Endothelial cell of umbilical vein (primary cell): Measurements from ENCODE around the gene RNF19B. TPM values are rescaled to one million over a fixed set of nuclear protein-coding genes. Genes with fewer than 3 reads are reported as not detected.

Source experiments
- BruUV-seq: library from RNA; stranded (reverse); fragments of 400-500 nt; replicated peaks from 2 replicates; lab custom pipeline; 2021; lab: Mats Ljungman, UMichigan
- CTCF ChIA-PET: fragments of 300-600, 350-600 bp; sonication (Branson Sonifier 250); formaldehyde crosslinking; loops from one replicate; lab custom pipeline; 2021; ENCODE audit warnings: antibody characterized with exemption, inconsistent platforms; lab: Charles Lee
- POLR2A ChIA-PET: fragments of 300-600, 350-600 bp; sonication (Branson Sonifier 250); formaldehyde crosslinking; loops from one replicate; lab custom pipeline; 2021; ENCODE audit warnings: antibody characterized with exemption, inconsistent platforms; lab: Charles Lee
- DNase-seq: peaks from one replicate; pipeline ENCODE4 v3.0.0-alpha.2; 2011; ENCODE audit warnings: low read depth, low spot score
- FAIRE-seq: peaks from 2 replicates; lab custom pipeline; 2011; peaks lifted over from hg19 to GRCh38; lab: Jason Lieb, UNC
- H2AFZ ChIP-seq: 2 replicates; pipeline ENCODE4 v1.6.0; 2012; ENCODE audit warnings: low read depth, low read length, control low read depth, inconsistent platforms
- H3K27ac ChIP-seq: 2 replicates; pipeline ENCODE4 v1.5.1; 2011; ENCODE audit warnings: low read depth, mild to moderate bottlenecking, control low read depth, low read length, moderate library complexity; ENCODE audit not compliant: insufficient read depth
- H3K27me3 ChIP-seq, 2 experiments: 2 replicates each; pipeline versions ENCODE4 v1.6.0 to v1.6.1; 2011; ENCODE audit warnings: low read length in 2 of 2, mixed read lengths in 1 of 2; ENCODE audit not compliant: control insufficient read depth in 2 of 2, insufficient read depth in 2 of 2
- H3K36me3 ChIP-seq, 2 experiments: 2 replicates in 1 of 2; 3 replicates in 1 of 2; pipeline ENCODE4 v1.5.1; 2011; ENCODE audit warnings: low read length in 2 of 2, mild to moderate bottlenecking in 1 of 2, moderate library complexity in 1 of 2; ENCODE audit not compliant: control insufficient read depth in 2 of 2, insufficient read depth in 2 of 2; ENCODE audit errors: extremely low read depth in 1 of 2
- H3K4me1 ChIP-seq: 3 replicates; pipeline ENCODE4 v1.5.1; 2011; ENCODE audit warnings: mild to moderate bottlenecking, low read length; ENCODE audit not compliant: control insufficient read depth, insufficient read depth; ENCODE audit errors: extremely low read depth
- H3K4me2 ChIP-seq: 2 replicates; pipeline ENCODE4 v1.6.1; 2011; ENCODE audit warnings: low read length, control low read depth, mixed read lengths; ENCODE audit not compliant: insufficient read depth
- H3K4me3 ChIP-seq, 3 experiments: fragments of 200-600 bp in 1 of 3; sonication (generic), shearing (Covaris generic) in 1 of 3; replicated peaks in 1 of 3; 2 replicates each; pipeline ENCODE4 v1.5.1; 2011 to 2016; ENCODE audit warnings: control low read depth in 3 of 3, low read length in 3 of 3, mild to moderate bottlenecking in 2 of 3, inconsistent platforms in 1 of 3, low read depth in 1 of 3, moderate library complexity in 1 of 3; ENCODE audit not compliant: insufficient read depth in 1 of 3
- H3K79me2 ChIP-seq: 2 replicates; pipeline ENCODE4 v1.6.0; 2012; ENCODE audit warnings: low read length, inconsistent platforms; ENCODE audit not compliant: control insufficient read depth, insufficient read depth
- H3K9ac ChIP-seq: replicated peaks from 2 replicates; pipeline ENCODE3; 2011; ENCODE audit warnings: low read length, control low read depth; ENCODE audit not compliant: insufficient read depth; ENCODE audit errors: extremely low read depth
- H3K9me1 ChIP-seq: replicated peaks from 3 replicates; pipeline ENCODE4 v1.6.0; 2011; ENCODE audit warnings: mild to moderate bottlenecking, low read length; ENCODE audit not compliant: control insufficient read depth, insufficient read depth; ENCODE audit errors: extremely low read depth
- H3K9me3 ChIP-seq: replicated peaks from 2 replicates; pipeline ENCODE4 v1.5.1; 2012; ENCODE audit warnings: low read length, inconsistent platforms; ENCODE audit not compliant: control insufficient read depth, insufficient read depth
- H4K20me1 ChIP-seq: replicated peaks from 2 replicates; pipeline ENCODE3; 2011; ENCODE audit warnings: mild to moderate bottlenecking, low read length; ENCODE audit not compliant: control insufficient read depth, insufficient read depth; ENCODE audit errors: extremely low read depth
- CTCF ChIP-seq, 2 donors: IDR thresholded peaks; 1 replicate in 1 of 2; 2 replicates in 1 of 2; pipeline ENCODE4 v1.5.1; 2011; ENCODE audit warnings: low read length in 2 of 2, mild to moderate bottlenecking in 2 of 2, moderate library complexity in 2 of 2, control low read depth in 1 of 2, inconsistent platforms in 1 of 2, low read depth in 1 of 2; ENCODE audit not compliant: insufficient read depth in 1 of 2; ENCODE audit errors: extremely low read depth in 1 of 2
- EZH2 ChIP-seq: IDR thresholded peaks from 2 replicates; pipeline ENCODE4 v1.6.1; 2012; ENCODE audit warnings: borderline replicate concordance, low read depth, mild to moderate bottlenecking, moderate library complexity, low read length, inconsistent platforms; ENCODE audit not compliant: severe bottlenecking
- FOS ChIP-seq: IDR thresholded peaks from 2 replicates; pipeline ENCODE4 v1.6.1; 2011; ENCODE audit warnings: mild to moderate bottlenecking, low read length, moderate library complexity, borderline replicate concordance; ENCODE audit not compliant: insufficient read depth
- GATA2 ChIP-seq: IDR thresholded peaks from 2 replicates; pipeline ENCODE4 v1.7.0; 2011; ENCODE audit warnings: low read depth, mild to moderate bottlenecking, moderate library complexity, mixed read lengths, low read length; ENCODE audit not compliant: insufficient read length, insufficient read depth
- JUN ChIP-seq: IDR thresholded peaks from 2 replicates; pipeline ENCODE4 v1.6.1; 2011; ENCODE audit warnings: borderline replicate concordance, low read depth; ENCODE audit not compliant: insufficient read length, insufficient read depth
- MAX ChIP-seq: IDR thresholded peaks from 2 replicates; pipeline ENCODE4 v1.6.1; 2011; ENCODE audit not compliant: insufficient read depth, insufficient read length
- MYC ChIP-seq: IDR thresholded peaks from one replicate; pipeline ENCODE4 v1.6.1; 2011; ENCODE audit warnings: mild to moderate bottlenecking, low read depth, low read length
- POLR2A ChIP-seq: IDR thresholded peaks from 2 replicates; pipeline ENCODE4 v1.6.1; 2012; ENCODE audit warnings: low read depth, mild to moderate bottlenecking, control low read depth, low read length
- POLR2AphosphoS5 ChIP-seq: IDR thresholded peaks from 2 replicates; pipeline ENCODE4 v1.6.1; 2012; ENCODE audit warnings: low read depth, mild to moderate bottlenecking, control low read depth, low read length, moderate library complexity; ENCODE audit not compliant: insufficient read depth
- dilution Hi-C: fragments of 300-500 bp; cut with MboI; formaldehyde crosslinking; loops from one replicate; pipeline ENCODE4 v1.15.0; 2019; ENCODE audit warnings: low sequenced_read_pairs; ENCODE audit not compliant: extremely low pct_ligation_motif_present
- intact Hi-C: fragments of 100-400 bp; cut with micrococcal nuclease; formaldehyde crosslinking; loops from one replicate; pipeline ENCODE4 v1.10.0; 2022
- polyA plus RNA-seq, 4 experiments: library from polyadenylated mRNA; depleted of rRNA in 3 of 4; stranded (reverse) in 3 of 4; unstranded in 1 of 4; fragments of >200 nt; gene quantifications; 2 replicates each; pipeline versions ENCODE4 v1.2.1 to v1.2.3, GENCODE V29; 2011 to 2012; ENCODE audit warnings: missing spikeins in 1 of 4
- total RNA-seq: library from RNA; stranded (reverse); gene quantifications from 2 replicates; pipeline ENCODE4 v1.2.3, GENCODE V29; 2021

The RNF19B gene
- total and polyA plus RNA-seq, 2 donors (not counting 3 experiments of a cell fraction or from before 2014, with no cell fraction given): 19.2 to 25.6 TPM

- Histone ChIP-seq H3K4me2 (no peak overlapping the region), H4K20me1 (no peaks in the 10 kb centered on the region), H3K9ac (no peak overlapping the region), H3K4me1 (peaks cover 8% of the 10 kb centered on the region), H3K4me3 (no peak overlapping the region), H2AFZ (no peak overlapping the region), H3K79me2 (no peaks in the 10 kb centered on the region), H3K36me3 (no peaks in the 10 kb centered on the region), H3K27me3 (peaks cover 0 to 3% of the 10 kb centered on the region in 2 experiments), H3K9me3 (no peaks in the 10 kb centered on the region), H3K9me1 (no peaks in the 10 kb centered on the region), H3K27ac (no peak overlapping the region)
- intact Hi-C loops (no loop called here), dilution Hi-C loops (no loop called here)
- ChIA-PET POLR2A (no interaction called here), CTCF (interaction anchor here (1.1 kb wide), 1 partner anchor 11 kb away, joined by 4 read pairs; no protein-coding TSS in a partner anchor)
- FAIRE-seq (no peak), DNase-seq (no peak)
- BruUV-seq: no TSS peak
- TF ChIP-seq POLR2AphosphoS5 (no peak), MYC (no peak)
Observed at GRCh38 chr1:32902535-32902920, 62.1 kb downstream of the RNF19B start.

GRCh38 chr1:32901823-32902534 is 62.6 kb downstream of the RNF19B start:
- peaks cover 0 to 3% of the 10 kb centered on the region in 2 experiments for H3K27me3 ChIP-seq
- FAIRE-seq: no peak
- POLR2A ChIA-PET: no interaction called here
- intact Hi-C loops (no loop called here), dilution Hi-C loops (no loop called here)
- no peaks in the 10 kb centered on the region for H3K79me2 ChIP-seq
- no peaks in the 10 kb centered on the region for H4K20me1 ChIP-seq
- TF ChIP-seq EZH2 (no peak), JUN (no peak), MYC (no peak), GATA2 (no peak), POLR2AphosphoS5 (no peak), FOS (no peak), MAX (no peak), CTCF (IDR thresholded peaks at IDR 0.05; ENCODE audit: extremely low read depth in 1 of 2, insufficient read depth in 1 of 2, low read depth in 1 of 2, low read length in 2 of 2) (no peak), POLR2A (no peak)
- H3K36me3 ChIP-seq: no peaks in the 10 kb centered on the region
- DNase-seq: no peak
- H3K9me1 ChIP-seq: no peaks in the 10 kb centered on the region
- CTCF ChIA-PET: interaction anchor here (1.1 kb wide), 1 partner anchor 11 kb away, joined by 4 read pairs; no protein-coding TSS in a partner anchor
- H2AFZ ChIP-seq: peak overlapping the region; percentile 98
- H3K4me2 ChIP-seq: peak overlapping the region; percentile 87
- H3K27ac ChIP-seq: no peak overlapping the region
- BruUV-seq: no TSS peak
- no peaks in the 10 kb centered on the region for H3K9me3 ChIP-seq
- peak overlapping the region; percentile 43 to 62 (median 50) for H3K4me3 ChIP-seq
- H3K4me1 ChIP-seq: peaks cover 13% of the 10 kb centered on the region
- peak overlapping the region; percentile 31 for H3K9ac ChIP-seq
